ENCODE results near the gene WDR33.

WDR33 gene

DNA sequence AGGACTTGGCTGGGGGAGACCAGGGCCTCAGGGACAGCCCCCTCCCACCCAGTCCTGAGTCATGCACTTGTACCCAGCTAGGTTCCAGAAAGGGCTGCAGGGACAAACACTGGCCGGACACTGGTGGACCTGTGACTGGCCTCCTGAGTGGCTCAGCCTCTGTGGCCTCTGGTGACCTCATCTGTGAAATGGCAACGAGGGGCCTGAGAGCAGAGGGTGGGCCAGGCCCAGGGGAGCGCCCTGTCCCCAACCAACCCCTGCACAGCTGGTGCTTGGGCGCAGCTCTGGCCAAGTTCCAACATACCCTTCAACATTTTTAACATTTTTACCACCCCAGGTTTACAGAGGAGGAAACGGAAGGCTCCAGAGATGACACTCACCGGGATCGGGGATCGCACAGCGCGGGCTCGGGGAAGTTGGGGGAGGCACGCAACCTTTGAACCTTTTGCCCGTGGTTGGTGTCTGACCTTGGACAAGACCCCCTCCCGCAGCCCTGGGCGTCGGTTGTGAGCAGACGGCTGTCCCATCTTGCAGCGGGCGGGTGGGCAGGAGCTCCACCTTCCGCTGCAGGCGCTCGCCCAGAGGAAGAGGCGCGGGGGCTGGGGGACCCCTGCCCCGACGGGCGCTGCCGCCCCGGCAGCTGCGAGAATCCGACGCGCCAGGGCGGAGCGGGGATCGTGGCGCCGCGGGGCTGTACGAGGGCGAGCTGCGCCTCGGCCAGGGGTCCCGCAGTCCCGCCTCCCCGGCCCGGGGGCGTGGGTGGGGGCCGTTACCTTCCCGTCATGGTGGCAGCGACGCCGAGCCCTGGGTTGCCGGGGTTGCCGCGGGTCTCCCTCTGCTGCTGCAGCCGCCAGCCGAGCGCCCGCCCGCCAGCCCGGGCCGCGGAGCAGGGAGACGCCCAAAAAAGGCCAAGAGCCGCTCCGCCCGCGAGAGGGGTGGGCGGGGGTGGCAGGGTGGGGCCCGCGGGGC lies 136.4 kb downstream of the WDR33 start:
- TF ChIP-seq MAX (IDR thresholded peaks at IDR 0.05): no peak; the same call in 1 of the 2 replicates
- TF ChIP-seq EGR1 (IDR thresholded peaks at IDR 0.05): no peak
- TF ChIP-seq, protein P1, sequence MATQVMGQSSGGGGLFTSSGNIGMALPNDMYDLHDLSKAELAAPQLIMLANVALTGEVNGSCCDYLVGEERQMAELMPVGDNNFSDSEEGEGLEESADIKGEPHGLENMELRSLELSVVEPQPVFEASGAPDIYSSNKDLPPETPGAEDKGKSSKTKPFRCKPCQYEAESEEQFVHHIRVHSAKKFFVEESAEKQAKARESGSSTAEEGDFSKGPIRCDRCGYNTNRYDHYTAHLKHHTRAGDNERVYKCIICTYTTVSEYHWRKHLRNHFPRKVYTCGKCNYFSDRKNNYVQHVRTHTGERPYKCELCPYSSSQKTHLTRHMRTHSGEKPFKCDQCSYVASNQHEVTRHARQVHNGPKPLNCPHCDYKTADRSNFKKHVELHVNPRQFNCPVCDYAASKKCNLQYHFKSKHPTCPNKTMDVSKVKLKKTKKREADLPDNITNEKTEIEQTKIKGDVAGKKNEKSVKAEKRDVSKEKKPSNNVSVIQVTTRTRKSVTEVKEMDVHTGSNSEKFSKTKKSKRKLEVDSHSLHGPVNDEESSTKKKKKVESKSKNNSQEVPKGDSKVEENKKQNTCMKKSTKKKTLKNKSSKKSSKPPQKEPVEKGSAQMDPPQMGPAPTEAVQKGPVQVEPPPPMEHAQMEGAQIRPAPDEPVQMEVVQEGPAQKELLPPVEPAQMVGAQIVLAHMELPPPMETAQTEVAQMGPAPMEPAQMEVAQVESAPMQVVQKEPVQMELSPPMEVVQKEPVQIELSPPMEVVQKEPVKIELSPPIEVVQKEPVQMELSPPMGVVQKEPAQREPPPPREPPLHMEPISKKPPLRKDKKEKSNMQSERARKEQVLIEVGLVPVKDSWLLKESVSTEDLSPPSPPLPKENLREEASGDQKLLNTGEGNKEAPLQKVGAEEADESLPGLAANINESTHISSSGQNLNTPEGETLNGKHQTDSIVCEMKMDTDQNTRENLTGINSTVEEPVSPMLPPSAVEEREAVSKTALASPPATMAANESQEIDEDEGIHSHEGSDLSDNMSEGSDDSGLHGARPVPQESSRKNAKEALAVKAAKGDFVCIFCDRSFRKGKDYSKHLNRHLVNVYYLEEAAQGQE (IDR thresholded peaks at IDR 0.05; ENCODE audit: low read depth): no peak
- peak; percentile 62 for TF ChIP-seq NFIC (IDR thresholded peaks at IDR 0.05)
- no peak for TF ChIP-seq TAF1 (IDR thresholded peaks at IDR 0.05; ENCODE audit: low read depth)
- peak; percentile 56 for TF ChIP-seq TEAD4 (IDR thresholded peaks at IDR 0.05)
- TF ChIP-seq ZBTB7A (IDR thresholded peaks at IDR 0.05; ENCODE audit: low read depth): peak; percentile 79

- TF ChIP-seq, protein P1 (IDR thresholded peaks at IDR 0.05; ENCODE audit: low read depth): no peak
- no peak for TF ChIP-seq RAD21 (IDR thresholded peaks at IDR 0.05; ENCODE audit: low read depth)
- TF ChIP-seq USF1 (IDR thresholded peaks at IDR 0.05): no peak
- TF ChIP-seq ZBTB7A (IDR thresholded peaks at IDR 0.05; ENCODE audit: low read depth): no peak
- TF ChIP-seq FOXM1 (IDR thresholded peaks at IDR 0.05; ENCODE audit: borderline replicate concordance, low read depth): no peak
- no peak for TF ChIP-seq TCF12 (IDR thresholded peaks at IDR 0.05; ENCODE audit: low read depth)
- no peak for TF ChIP-seq TAF1 (IDR thresholded peaks at IDR 0.05; ENCODE audit: low read depth)
- no peak for TF ChIP-seq YY1 (IDR thresholded peaks at IDR 0.05; ENCODE audit: low read depth)
- TF ChIP-seq CREB1 (IDR thresholded peaks at IDR 0.05; ENCODE audit: low read depth): no peak
- TF ChIP-seq MAX (IDR thresholded peaks at IDR 0.05): no peak
- TF ChIP-seq EP300 (IDR thresholded peaks at IDR 0.05; ENCODE audit: borderline replicate concordance): no peak
Observed at GRCh38 chr2:127673291-127674069, 137.5 kb downstream of the WDR33 start.

DNA sequence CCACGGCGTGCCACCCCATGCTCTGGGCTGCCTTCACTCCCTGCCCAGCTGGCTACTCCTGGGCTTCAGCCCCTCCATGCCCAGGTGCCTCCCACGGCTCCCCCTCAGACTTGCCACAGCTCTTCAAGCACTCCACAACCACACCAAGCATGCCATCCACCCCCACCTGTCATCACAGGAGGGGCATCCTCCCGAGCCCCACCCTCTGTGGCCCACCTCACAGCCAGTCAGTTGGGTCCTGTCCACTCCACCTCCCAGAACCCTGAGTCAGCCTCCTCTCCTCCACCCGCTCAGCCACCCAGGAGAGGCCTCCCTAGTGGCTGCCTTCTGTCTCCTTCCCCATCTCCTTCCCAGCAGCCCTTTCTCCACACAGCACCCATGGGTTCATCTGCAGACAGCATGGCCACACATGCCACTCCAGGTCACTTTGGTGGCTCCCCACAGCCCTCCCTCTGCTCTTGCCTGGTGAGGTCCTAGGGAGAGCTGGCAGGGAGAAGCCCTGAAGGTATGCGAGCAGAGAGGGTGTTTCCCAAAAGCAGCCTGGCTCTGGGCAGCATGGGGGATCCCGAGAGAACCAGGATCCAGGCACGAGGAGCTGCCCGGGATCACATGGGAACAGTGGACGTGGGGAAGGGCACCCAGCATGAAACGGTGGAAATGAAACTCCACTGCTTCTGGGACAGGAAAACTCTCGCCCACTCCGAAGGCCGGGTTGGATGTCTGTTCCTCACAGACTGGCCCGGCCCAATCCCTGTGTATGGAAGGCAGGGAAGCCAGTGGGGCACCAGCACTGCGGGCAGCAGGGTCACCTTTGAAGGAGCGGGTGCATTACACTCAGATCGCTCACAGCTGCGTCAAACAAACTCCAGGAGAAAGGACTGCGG lies 138.4 kb downstream of the WDR33 start:
- TF ChIP-seq TAF1 (IDR thresholded peaks at IDR 0.05; ENCODE audit: low read depth): no peak
- no peak for TF ChIP-seq TEAD4 (IDR thresholded peaks at IDR 0.05)
- no peak for TF ChIP-seq NFIC (IDR thresholded peaks at IDR 0.05)
- TF ChIP-seq EP300 (IDR thresholded peaks at IDR 0.05; ENCODE audit: borderline replicate concordance): no peak
- TF ChIP-seq CREB1 (IDR thresholded peaks at IDR 0.05; ENCODE audit: low read depth): no peak
- no peak for TF ChIP-seq RAD21 (IDR thresholded peaks at IDR 0.05; ENCODE audit: low read depth)
- no peak for TF ChIP-seq MAX (IDR thresholded peaks at IDR 0.05)
- TF ChIP-seq, protein P1 (IDR thresholded peaks at IDR 0.05; ENCODE audit: low read depth): no peak
- TF ChIP-seq EGR1 (IDR thresholded peaks at IDR 0.05): no peak
- TF ChIP-seq TCF12 (IDR thresholded peaks at IDR 0.05; ENCODE audit: low read depth): no peak
- no peak for TF ChIP-seq USF1 (IDR thresholded peaks at IDR 0.05)
- no peak for TF ChIP-seq FOXM1 (IDR thresholded peaks at IDR 0.05; ENCODE audit: borderline replicate concordance, low read depth)
- no peak for TF ChIP-seq CEBPB (IDR thresholded peaks at IDR 0.05)
- no peak for TF ChIP-seq ZBTB7A (IDR thresholded peaks at IDR 0.05; ENCODE audit: low read depth)
- TF ChIP-seq YY1 (IDR thresholded peaks at IDR 0.05; ENCODE audit: low read depth): no peak

Data from Ishikawa (cell line).